BJ (cell line): Measurements from ENCODE around the gene RPS16. TPM values are rescaled to one million over a fixed set of nuclear protein-coding genes. Genes with fewer than 3 reads are reported as not detected.
"Not testable (repeated sequence)": the region's sequence is repeated elsewhere in the genome, so short reads cannot be mapped to it uniquely, and the experiment has no call there.

Experiments
- CTCF ChIA-PET: fragments of 350-600 bp; formaldehyde crosslinking; extraction: SDS; loops from one replicate; lab custom pipeline; 2021; ENCODE audit warnings: antibody characterized with exemption, inconsistent platforms; lab: Yijun Ruan, JAX
- POLR2A ChIA-PET: fragments of 300-600 bp; sonication (Branson Sonifier 250); formaldehyde crosslinking; extraction: SDS; loops from one replicate; lab custom pipeline; 2021; ENCODE audit warnings: antibody characterized with exemption; lab: Charles Lee
- DNase-seq: peaks from one replicate; pipeline ENCODE4 v3.0.0-alpha.2; 2011; ENCODE audit warnings: low read depth
- H3K27me3 ChIP-seq: 2 replicates; pipeline ENCODE4 v1.6.0; 2011; ENCODE audit warnings: low read length; ENCODE audit not compliant: control insufficient read depth, insufficient read depth
- H3K36me3 ChIP-seq: 2 replicates; pipeline ENCODE4 v1.5.1; 2011; ENCODE audit warnings: low read length; ENCODE audit not compliant: control insufficient read depth, insufficient read depth
- H3K4me3 ChIP-seq: 2 replicates; pipeline ENCODE4 v1.5.1; 2011; ENCODE audit warnings: low read depth, mild to moderate bottlenecking, control low read depth, low read length
- polyA plus RNA-seq: library from polyadenylated mRNA; depleted of rRNA; stranded (reverse); fragments of >200 nt; gene quantifications from 2 replicates; pipeline ENCODE4 v1.2.3, GENCODE V29; 2011
- TF ChIP-seq, protein P1 (sequence below): IDR thresholded peaks from 2 replicates; pipeline ENCODE4 v1.5.1; 2011; ENCODE audit warnings: low read depth, mild to moderate bottlenecking, control low read depth, inconsistent platforms, low read length, moderate library complexity; ENCODE audit not compliant: insufficient read depth

Gene RPS16
- polyA plus RNA-seq, 1 experiment = 2,896 TPM

DNA sequence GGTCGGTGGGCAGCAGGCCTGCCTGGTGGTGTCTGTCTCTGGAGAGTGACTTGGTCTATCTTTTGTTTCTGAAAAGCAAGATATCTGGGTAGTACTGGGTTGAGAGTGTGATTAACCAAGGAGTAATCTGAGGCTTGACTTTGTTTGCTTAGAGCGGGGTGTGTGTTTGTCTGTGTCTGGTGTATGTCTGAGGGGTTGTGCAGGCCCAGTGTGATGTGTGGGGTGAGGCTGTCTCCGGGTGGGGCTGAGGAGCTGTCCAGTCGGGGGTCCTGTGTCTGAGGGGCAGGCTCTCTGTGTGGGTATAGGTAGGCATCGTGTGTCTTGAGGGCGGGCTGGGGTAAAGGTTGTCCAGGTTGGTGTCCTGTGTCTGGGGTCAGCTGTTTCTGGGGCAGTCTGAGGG is 33.8 kb upstream of the RPS16 start:
- ChIA-PET CTCF (interaction anchor here (0.7 kb wide), 1 partner anchor 34 kb away, joined by 3 read pairs; no protein-coding TSS in a partner anchor), POLR2A (no interaction called here)
- DNase-seq = no peak
- TF ChIP-seq, protein P1, sequence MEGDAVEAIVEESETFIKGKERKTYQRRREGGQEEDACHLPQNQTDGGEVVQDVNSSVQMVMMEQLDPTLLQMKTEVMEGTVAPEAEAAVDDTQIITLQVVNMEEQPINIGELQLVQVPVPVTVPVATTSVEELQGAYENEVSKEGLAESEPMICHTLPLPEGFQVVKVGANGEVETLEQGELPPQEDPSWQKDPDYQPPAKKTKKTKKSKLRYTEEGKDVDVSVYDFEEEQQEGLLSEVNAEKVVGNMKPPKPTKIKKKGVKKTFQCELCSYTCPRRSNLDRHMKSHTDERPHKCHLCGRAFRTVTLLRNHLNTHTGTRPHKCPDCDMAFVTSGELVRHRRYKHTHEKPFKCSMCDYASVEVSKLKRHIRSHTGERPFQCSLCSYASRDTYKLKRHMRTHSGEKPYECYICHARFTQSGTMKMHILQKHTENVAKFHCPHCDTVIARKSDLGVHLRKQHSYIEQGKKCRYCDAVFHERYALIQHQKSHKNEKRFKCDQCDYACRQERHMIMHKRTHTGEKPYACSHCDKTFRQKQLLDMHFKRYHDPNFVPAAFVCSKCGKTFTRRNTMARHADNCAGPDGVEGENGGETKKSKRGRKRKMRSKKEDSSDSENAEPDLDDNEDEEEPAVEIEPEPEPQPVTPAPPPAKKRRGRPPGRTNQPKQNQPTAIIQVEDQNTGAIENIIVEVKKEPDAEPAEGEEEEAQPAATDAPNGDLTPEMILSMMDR = no peak
- Histone ChIP-seq H3K27me3 (no peaks in the 10 kb centered on the region), H3K4me3 (no peak overlapping the region), H3K36me3 (peaks cover 79% of the 10 kb centered on the region)

DNA sequence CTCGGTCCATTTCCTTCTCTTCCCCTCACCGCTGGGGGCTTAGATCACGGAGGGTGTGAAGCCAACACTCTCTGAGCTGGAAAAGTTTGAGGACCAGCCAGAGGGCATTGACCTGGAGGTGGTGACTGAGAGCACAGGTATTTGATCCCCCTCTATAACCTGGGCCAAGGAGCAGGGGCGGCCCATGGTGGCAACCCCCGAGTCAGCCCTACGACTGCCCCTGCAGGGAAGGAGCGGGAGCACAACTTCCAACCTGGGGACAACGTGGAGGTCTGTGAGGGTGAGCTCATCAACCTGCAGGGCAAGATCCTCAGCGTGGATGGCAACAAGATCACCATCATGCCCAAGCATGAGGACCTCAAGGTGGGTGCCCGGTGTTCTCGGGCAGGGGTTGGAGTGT is 33.3 kb upstream of the RPS16 start:
- TF ChIP-seq, protein P1 = no peak
- peaks cover 76% of the 10 kb centered on the region for H3K36me3 ChIP-seq

DNA sequence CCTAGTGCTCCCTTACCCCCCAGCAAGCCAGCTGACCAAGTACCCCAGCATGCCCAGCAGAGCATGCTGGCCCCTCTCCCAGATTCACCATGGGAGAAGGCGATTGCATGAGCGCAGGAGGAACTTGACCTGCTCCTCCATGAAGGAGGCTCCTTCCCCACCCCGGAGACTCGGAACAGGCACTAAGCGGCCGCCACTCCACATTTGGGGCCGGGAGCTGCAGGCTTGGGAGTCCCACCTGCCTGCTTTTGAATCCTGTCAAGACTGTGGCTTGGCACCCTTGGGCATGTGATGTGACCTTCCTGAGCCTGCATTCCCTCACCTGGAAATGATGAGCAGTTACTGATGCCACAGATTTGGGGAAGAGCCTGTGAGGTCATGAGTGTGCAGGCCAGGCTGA is 32.2 kb upstream of the RPS16 start:
- POLR2A ChIA-PET = no interaction called here
- peaks cover 66% of the 10 kb centered on the region for H3K36me3 ChIP-seq

More for the DNA sequence above, 33.3 kb upstream of the RPS16 start:
- ChIA-PET POLR2A (no interaction called here), CTCF (interaction anchor here (0.9 kb wide), 1 partner anchor 65 kb away, joined by 3 read pairs; no protein-coding TSS in a partner anchor)
- Histone ChIP-seq H3K27me3 (no peaks in the 10 kb centered on the region), H3K4me3 (no peak overlapping the region)
- no peak for DNase-seq

DNA sequence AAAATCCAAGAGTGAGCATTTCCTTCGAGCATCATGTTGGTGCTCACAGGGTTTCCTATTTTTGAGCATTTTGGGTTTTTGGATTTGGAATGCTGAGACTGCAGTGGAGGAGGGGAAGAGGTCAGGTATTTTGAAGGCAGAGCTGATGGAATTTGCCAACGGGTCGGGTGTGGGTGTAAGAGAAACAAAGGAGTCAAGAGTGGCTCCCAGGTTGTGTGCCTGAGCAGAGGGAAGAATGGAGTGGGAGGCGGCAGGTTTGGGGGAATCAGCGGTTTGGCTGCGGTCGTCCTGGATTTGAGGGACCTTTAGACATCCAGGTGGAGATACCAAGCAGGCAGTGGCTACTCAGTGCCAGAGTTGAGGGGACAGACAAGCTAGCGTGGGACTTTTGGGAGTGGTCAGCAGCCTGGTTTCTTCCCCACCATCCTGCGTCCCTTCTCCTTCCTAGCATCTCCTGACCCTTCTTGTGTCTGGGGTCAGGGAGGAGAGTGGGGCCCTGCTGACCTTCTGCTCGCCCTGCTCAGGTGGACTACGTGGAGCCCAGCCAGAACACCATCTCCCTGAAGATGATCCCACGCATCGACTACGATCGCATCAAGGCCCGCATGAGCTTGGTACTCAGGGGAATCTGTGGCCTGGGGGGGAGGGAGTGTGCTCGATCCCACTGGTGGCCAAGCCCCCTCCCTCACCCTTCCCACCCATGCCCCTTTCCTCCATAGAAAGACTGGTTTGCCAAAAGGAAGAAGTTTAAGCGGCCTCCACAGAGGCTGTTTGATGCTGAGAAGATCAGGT is 30.4 kb upstream of the RPS16 start:
- TF ChIP-seq, protein P1 = no peak
- Histone ChIP-seq H3K4me3 (no peak overlapping the region), H3K27me3 (no peaks in the 10 kb centered on the region), H3K36me3 (peaks cover 51% of the 10 kb centered on the region)
- ChIA-PET CTCF (interaction anchor here (0.6 to 4.5 kb wide), 2 partner anchors 8 to 1465 kb away, joined by 3 to 24 read pairs; no protein-coding TSS in a partner anchor), POLR2A (no interaction called here)
- no peak for DNase-seq

More for the DNA sequence above, 32.2 kb upstream of the RPS16 start:
- no peak for DNase-seq
- CTCF ChIA-PET = interaction anchor here (0.7 kb wide), 1 partner anchor 65 kb away, joined by 5 read pairs; the partner anchor contains the start of gene EID2B
- Histone ChIP-seq H3K27me3 (no peaks in the 10 kb centered on the region), H3K4me3 (no peak overlapping the region)
- TF ChIP-seq, protein P1 = no peak

DNA sequence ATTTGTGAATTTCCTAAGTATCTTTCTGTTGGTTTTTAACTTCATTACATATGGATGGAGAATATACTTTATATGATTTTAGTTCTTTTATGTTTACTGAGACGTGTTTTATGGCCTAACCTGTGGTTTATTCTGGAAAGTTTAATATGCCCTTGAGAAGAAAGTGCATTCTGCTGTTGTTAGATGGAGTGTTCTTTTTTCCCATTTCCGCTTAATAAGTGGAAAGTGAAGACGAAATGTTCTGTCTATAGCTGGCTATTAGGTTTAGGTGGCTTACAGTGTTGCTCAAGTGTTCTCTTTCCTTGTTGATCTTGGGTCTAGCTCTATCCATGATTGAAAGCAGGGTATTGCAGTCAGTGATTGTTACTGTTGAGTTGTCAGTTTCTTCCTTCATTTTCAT is 27.7 kb upstream of the RPS16 start:
- no peaks in the 10 kb centered on the region for H3K27me3 ChIP-seq
- DNase-seq = no peak
- POLR2A ChIA-PET = no interaction called here
- CTCF ChIA-PET = interaction anchor here (4.5 kb wide), 1 partner anchor 11 kb away, joined by 24 read pairs; no protein-coding TSS in a partner anchor
- H3K36me3 ChIP-seq = peaks cover 48% of the 10 kb centered on the region
- H3K4me3 ChIP-seq = no peak overlapping the region
- TF ChIP-seq, protein P1 = no peak

DNA sequence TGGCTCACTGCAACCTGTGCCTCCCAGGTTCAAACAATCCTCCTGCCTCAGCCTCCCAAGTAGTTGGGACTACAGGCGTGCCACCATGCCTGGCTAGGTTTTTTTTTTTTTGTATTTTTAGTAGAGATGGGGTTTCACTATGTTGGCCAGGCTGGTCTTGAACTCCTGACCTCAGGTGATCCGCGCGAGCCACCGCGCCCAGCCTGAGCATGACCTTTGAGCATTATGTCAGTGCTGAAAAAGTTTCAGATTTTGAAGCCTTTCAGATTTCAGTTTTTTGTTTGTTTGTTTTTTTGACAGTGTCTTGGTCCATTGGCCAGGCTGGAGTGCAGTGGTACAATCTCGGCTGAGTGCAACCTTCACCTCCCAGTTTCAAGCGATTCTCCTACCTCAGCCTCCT is 15.5 kb upstream of the RPS16 start:
- POLR2A ChIA-PET, CTCF ChIA-PET, H3K36me3 ChIP-seq, H3K27me3 ChIP-seq, H3K4me3 ChIP-seq, DNase-seq: not testable (repeated sequence)
